Stimulated activated CD8-positive, alpha-beta memory T cell treated with anti-CD3 and anti-CD28 coated beads, Interleukin-12 subunit alpha, Interleukin-12 subunit beta, amount 100 ng/mL, for 4 hours (primary cell): ENCODE data around the gene HOXA4.

Experiments
- DNase-seq: peaks from one replicate; pipeline ENCODE4 v3.0.0-alpha.2; 2020; ENCODE audit warnings: low read depth

Gene HOXA4

GRCh38 chr7:27147199-27148030 lies 16.9 kb upstream of the HOXA4 start, which contains the start of gene HOXA6:
Gene HOXA6 (minus strand): TSS chr7:27147774. CDS start chr7:27147749, 25 bp downstream.
- no peak for DNase-seq

DNA sequence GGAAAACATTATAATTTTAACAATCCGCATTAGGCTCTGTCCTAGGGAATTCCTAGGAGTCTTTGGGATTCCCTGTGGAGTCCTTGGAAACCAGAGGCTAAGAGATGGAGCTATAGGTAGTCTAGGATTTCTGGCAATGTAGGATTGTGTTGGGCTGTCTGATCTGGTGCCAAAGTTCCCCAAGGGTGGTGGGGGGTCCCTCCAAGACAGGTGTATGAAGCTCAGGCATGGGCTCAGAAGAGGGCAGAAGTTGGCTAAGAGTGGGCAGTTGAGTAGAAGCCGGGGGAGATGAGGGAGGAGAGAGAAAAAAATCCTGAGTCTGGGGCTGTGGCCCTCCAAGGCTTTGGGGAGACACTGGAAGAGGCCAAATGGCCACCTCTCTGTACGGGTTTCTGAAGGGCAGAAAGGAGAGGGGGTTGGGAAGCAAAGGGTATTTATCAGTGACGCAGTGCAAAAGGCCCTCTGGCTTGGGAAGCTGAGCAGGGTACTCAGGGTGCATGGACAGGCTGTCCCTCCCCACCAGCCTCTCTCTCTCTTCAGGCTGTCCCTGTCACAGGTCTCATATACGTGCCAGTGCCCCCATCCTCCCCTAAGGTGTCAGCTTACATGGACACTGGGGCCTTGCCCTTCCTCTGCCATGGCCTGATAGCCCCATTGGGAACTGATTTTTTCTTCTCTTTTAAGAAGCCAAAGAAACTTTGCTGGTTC lies 16.1 kb upstream of the HOXA4 start:
- no peak for DNase-seq

- DNase-seq: no peak
These were observed 15.4 kb upstream of the HOXA4 start for GRCh38 chr7:27145914-27146412.

DNA sequence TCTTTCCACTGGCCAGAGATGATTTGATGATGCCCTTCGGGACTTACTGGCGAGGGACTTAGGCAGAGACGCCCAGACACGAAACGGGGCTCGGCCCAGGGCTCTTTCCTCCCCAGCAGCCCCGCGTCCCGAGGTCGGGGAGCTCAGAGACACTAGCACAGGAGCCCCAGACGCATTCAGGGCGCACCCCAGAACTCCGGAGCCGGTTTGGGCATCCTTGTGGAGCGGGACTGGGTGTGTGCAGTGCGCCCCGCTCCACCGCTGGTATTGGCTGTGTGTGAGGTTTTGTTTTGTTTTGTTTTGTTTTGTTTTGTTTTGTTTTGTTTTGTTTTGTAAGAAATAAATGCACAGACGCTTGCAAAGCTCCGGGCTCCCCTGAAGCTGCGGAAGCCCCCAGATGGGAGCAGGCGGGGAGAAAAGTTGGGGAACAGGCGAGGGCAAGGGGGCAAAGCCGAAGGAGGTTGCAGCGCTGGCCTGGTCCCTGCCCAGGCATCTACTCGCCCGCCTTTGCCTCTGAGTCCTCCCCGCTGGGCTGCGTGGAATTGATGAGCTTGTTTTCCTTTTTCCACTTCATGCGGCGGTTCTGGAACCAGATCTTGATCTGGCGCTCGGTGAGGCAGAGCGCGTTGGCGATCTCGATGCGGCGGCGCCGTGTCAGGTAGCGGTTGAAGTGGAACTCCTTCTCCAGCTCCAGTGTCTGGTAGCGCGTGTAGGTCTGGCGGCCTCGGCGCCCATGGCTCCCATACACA lies 14.8 kb upstream of the HOXA4 start:
- no peak for DNase-seq

- no peak for DNase-seq
These were observed 14.2 kb upstream of the HOXA4 start for GRCh38 chr7:27144781-27145164.

- no peak for DNase-seq
These were observed 13.6 kb upstream of the HOXA4 start for GRCh38 chr7:27143950-27144780.

GRCh38 chr7:27143023-27143949 lies 12.7 kb upstream of the HOXA4 start, which contains the start of gene HOXA5:
Gene HOXA5 (minus strand): TSS chr7:27143681. CDS start chr7:27143607, 74 bp downstream.
- DNase-seq: no peak

- no peak for DNase-seq
These were observed 12.0 kb upstream of the HOXA4 start for GRCh38 chr7:27142580-27143022.

DNA sequence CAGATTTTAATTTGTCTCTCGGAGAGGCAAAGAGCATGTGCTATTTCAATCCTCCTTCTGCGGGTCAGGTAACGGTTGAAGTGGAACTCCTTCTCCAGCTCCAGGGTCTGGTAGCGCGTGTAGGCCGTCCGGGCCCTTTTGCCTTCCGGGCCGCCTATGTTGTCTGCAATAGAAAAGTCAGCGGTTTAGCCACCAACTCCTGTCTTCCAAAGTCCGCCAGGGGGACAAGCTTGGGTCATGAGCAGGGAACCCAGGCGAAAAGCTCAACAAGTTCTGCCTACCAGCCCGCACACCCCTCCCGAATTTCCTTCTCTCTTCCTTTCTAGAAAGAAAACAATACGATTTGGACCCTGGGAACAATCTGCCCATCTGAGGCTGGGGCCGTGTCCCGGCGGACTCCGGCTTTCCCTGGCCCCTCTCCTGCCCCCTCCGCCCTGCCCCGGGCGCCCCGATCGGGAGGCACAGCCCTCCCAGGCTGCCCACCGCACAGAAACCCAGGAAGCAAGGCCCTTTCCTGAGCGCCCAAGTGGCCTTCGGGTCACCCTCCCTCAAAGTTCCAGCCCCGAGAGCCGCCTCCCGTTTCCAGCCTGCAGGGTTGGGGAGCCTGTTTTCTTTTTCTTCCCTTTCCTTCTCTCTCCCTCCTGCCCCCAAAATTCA lies 11.5 kb upstream of the HOXA4 start:
- DNase-seq: no peak

DNA sequence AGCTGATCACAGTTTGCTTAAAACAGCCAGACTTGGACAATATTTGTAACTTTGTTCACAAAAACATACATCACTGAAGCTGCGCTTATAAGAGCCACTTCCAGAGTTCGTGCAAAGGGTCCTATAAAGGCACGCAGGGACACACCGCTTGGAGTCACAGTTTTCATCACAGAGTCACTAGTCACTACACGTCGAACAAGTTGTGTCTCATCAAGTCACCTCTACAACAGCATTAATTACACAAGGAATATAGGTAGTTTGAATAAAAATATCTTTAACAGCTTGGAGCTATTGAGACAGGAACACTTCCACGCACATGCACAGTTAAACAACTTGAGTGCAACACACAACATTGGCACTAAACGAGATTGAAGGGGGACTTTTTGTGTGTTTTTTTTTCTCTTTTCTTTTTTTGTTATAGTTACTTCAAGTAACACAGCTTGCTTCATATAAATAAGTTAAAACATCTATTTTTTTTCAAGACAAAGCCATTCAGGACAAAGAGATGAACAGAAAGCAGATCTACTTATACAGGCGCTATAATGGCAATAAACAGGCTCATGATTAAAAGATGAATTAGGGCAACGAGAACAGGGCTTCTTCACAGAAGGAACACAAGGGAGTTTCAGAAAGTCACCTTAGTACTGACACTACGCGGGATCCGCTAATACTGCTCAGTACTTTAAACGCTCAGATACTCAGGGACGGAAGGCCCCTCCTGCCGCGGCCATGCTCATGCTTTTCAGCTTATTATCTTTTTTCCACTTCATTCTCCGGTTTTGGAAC lies 10.8 kb upstream of the HOXA4 start:
- no peak for DNase-seq

DNA sequence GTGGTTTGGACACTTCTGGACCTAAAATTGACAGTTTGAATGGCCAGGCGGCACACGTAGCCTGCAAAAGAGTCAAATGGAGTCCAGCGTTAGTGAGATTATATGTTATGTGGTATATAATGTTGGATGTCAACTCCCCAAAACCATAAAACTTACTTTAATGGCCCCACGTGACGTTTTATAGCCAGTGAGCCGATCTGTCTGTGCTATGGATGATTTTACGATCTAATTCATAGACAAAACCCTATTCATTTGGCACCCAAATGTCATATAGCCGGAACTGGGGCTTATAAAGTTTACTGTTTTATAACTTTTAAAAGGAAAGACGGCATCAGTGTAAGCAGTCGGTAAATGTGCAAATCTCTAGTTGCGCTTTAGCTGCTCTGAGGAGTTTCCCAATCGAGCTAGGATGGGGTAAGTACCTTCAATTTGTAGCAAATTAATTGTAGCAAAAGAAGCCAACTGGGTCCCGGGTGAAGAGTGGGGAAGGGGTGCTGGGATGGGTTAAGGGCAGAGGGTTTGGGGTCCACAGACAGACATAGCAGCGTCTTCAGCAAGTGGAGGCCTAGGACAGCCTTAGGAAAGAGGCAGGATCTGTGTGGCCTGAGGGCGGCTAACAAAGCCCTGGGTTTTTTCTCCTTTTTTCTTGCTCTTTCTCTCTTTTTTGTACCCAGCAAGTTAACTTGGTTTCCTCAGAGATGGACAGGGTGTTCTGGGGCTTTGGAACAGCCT lies 9.7 kb upstream of the HOXA4 start:
- no peak for DNase-seq

DNA sequence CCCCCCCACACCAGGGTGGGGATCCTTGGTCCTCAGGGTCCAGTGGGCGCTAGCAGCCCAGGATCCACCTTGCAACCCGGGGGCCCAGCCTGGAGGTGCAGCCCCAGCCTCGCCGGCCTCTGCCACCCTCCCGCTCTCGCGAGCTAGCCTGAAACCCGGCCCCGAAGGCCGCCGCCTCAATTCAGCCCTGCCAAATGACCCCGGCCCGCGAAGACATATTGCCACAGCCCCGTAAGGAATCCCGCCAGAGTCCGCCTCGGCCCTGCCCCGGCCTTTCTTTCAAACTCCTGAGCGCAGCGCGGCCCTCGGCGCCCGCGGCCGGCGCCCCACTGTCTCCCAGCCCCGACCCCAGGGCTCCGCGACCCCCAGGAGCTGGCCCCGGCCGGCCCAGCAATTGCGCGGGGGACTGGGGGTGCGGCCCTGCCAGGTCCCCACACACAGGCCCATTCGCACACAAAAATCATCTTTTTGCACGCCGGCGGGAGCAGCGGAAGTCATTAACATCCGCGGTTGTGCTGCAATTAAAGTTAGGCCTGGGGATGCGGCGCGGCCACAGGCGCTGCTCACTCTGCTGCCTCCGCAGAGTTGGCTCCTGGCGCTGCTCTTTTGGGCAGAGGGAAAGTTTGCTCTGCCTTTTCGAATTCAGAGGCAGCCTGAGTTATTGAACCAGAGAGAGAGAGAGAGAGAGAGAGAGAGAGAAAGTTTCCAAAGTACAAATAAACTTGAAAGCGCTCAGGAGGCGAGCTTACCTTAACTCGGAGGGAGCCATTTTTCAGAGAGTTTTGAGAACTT lies 9.0 kb upstream of the HOXA4 start:
- DNase-seq: no peak

- DNase-seq: no peak
These were observed 8.4 kb upstream of the HOXA4 start for GRCh38 chr7:27138985-27139333.

DNA sequence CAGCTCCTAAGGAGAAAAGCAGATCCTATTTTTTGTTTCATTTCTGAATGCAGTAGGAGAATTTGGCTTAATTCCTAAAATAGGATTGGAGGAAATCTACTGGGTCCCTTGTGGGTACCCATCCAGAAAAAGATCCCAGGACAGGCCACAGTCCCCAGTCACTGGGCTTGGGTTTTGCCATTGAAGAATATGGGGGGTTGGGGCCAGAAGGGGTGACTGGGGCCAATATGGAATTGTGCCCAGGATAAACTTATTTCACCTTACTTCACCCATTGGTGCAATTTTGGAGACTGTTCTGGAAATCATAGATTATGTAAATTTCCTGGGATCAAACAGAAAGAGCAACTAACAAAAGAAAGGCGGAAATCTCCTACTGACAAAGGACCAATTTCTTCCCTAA lies 7.9 kb upstream of the HOXA4 start:
- DNase-seq: no peak

DNA sequence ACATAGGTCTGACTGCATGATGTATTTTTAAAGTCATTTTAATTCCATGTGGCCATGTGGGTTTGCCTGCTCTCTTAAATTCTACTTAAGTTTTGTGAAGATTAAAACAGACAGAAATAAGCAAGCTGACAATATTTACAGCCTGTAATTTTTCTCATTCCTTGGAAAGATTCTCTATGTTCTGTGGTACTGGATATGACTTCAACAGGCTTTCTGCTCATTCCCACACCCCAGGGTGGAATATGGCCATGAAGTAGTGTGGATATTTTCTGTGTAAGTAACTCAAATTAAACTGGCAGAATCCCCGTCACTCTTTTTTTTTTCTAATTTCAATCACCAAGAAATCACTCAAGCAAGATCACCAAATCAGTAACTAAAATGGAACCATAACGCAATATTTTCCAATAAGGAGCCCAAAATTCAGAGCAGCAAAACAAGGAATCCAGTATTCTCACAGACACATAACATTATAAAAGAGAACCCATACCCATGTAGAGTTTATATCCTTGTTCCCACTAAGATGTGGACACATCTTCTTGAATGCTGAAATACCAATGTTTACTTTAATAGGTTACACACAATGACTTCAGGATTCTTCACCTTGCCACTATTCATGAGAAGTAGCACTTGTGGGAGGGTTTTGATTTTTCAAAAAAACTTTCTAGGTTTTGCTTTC lies 7.2 kb upstream of the HOXA4 start:
- DNase-seq: no peak

- DNase-seq: no peak
These were observed 3.8 kb upstream of the HOXA4 start for GRCh38 chr7:27134392-27134791.
